AG04449 (cell line): ENCODE results near the gene YPEL5.

Source experiments
- CTCF ChIA-PET: fragments of 350-600 bp; formaldehyde crosslinking; extraction: SDS; loops from one replicate; lab custom pipeline; 2021; ENCODE audit warnings: antibody characterized with exemption; lab: Yijun Ruan, JAX
- POLR2A ChIA-PET: fragments of 400-600, 350-600 bp; formaldehyde crosslinking; extraction: SDS; loops from one replicate; lab custom pipeline; 2020; ENCODE audit warnings: antibody characterized with exemption, inconsistent platforms; lab: Yijun Ruan, JAX
- DNase-seq: peaks from one replicate; pipeline ENCODE4 v3.0.0-alpha.2; 2010; ENCODE audit warnings: low read depth, low spot score
- H3K4me3 ChIP-seq: 2 replicates; pipeline ENCODE4 v1.5.1; 2011; ENCODE audit warnings: low read depth, mild to moderate bottlenecking, control low read depth, low read length
- TF ChIP-seq, protein P1 (sequence below): IDR thresholded peaks from one replicate; pipeline ENCODE4 v1.5.1; 2011; ENCODE audit warnings: mild to moderate bottlenecking, moderate library complexity, low read length, control low read depth, inconsistent platforms; ENCODE audit not compliant: insufficient read depth; ENCODE audit errors: missing control alignments

Gene YPEL5

DNA sequence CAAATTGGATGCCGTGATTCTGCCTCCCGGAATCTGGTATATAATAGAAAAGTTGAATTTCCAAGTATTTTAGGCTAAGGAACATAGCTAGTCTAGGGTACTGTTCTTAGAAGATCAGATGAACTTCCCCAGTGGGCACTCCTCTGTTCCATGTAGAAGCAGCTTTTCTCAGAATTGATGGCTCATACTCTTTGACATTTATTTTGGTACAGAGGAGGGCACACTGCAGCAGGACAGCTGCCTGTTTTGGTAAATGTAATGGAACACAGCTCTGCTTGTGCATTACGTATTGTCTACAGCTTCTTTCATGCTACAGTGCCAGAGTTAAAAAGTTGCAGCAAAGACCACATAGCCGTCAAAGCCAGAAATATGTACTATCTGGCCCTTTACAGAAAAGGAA lies 10.8 kb downstream of the YPEL5 start:
- H3K4me3 ChIP-seq, result no peak overlapping the region
- ChIA-PET POLR2A (no interaction called here), CTCF (interaction anchor here (1.2 to 13.0 kb wide), 4 partner anchors 8 to 556 kb away, joined by 3 to 164 read pairs (median 12); no protein-coding TSS in a partner anchor)
- TF ChIP-seq, protein P1, sequence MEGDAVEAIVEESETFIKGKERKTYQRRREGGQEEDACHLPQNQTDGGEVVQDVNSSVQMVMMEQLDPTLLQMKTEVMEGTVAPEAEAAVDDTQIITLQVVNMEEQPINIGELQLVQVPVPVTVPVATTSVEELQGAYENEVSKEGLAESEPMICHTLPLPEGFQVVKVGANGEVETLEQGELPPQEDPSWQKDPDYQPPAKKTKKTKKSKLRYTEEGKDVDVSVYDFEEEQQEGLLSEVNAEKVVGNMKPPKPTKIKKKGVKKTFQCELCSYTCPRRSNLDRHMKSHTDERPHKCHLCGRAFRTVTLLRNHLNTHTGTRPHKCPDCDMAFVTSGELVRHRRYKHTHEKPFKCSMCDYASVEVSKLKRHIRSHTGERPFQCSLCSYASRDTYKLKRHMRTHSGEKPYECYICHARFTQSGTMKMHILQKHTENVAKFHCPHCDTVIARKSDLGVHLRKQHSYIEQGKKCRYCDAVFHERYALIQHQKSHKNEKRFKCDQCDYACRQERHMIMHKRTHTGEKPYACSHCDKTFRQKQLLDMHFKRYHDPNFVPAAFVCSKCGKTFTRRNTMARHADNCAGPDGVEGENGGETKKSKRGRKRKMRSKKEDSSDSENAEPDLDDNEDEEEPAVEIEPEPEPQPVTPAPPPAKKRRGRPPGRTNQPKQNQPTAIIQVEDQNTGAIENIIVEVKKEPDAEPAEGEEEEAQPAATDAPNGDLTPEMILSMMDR, result no peak
- no peak for DNase-seq

DNA sequence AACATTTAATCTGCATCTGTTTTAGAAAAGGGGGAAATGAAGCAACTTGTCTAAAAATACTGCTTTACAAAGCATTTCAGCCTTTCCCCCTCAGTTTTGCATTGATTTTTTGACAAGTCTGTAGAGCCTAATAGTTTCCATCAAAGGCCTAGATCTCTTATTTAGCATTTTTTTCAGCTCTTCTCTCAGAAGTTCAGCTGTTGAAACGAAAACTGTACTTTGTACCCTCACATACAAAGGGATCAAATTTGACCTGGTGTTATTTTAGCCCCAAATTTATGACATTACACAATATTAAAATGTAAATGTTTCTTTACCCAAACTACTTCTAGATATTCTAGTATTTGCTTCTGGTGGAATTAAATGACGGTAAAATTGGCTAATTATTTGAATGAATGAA lies 13.0 kb downstream of the YPEL5 start:
- no peak for DNase-seq
- POLR2A ChIA-PET, result no interaction called here
- TF ChIP-seq, protein P1, result no peak
- CTCF ChIA-PET, result interaction anchor here (0.9 to 1.4 kb wide), 3 partner anchors 10 to 551 kb away, joined by 4 to 5 read pairs (median 5); no protein-coding TSS in a partner anchor
- no peak overlapping the region for H3K4me3 ChIP-seq

DNA sequence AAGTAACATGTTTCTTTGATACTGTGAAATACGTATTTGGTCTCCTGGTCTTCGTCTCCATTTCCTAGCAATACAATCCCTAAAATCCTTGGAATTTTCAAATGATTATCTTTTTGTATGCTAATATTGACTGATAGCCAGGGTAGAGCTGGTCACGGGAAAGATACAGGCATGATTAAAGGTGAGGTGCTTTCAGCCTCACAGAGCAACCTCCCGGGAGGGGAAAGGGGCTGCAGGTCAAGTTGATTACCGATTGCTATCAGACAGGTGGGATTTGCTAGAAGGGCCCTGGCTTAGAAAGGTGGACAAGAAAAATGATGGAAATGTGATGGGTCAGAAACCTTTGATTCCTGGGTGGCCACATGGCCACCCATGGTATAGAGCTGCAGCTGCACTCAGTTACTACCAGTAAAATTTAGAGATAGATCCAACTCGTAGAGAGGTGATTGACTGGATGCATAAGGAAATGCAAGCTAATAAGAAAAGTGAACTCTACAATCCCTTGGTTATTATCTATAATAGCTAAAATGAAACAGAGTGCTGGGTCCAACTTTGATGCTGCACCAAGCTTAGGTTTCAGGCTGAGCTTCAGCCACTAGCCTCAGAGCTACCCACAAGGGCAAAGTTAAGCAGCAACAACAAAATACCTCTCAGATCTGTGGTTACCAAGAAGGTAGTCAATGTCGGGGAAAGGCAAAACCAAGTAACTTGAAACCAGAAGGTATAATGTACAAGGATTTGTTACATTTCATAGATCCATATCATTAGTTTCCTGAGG lies 15.3 kb downstream of the YPEL5 start:
- TF ChIP-seq, protein P1, result no peak
- no peak overlapping the region for H3K4me3 ChIP-seq
- DNase-seq, result no peak
- ChIA-PET POLR2A (no interaction called here), CTCF (interaction anchor here (8.5 to 21.4 kb wide), 2 partner anchors 11 to 548 kb away, joined by 164 to 799 read pairs; partner anchors contain the start of gene YPEL5)

DNA sequence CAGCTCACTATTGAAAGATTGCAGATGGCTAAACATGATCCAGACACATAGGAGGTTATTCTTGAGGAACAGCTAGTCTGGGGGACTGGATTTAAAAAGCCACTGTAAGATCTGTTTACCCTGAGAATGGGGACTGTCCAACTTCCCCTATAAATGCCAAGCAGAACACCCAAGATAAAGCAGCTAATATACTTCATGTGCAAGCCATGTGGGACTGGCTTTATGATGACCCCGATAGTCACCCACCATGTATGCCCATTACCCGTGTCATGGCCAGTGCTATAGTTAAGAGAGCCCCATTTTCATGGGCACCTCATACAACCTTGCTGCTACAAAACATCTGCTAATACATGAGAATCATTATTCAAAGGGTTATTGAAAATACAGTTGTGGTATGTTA lies 16.0 kb downstream of the YPEL5 start:
- H3K4me3 ChIP-seq, result no peak overlapping the region
- POLR2A ChIA-PET, result no interaction called here
- TF ChIP-seq, protein P1, result no peak
- CTCF ChIA-PET, result interaction anchor here (0.5 to 21.4 kb wide), 3 partner anchors 11 to 547 kb away, joined by 4 to 799 read pairs (median 164); partner anchors contain the start of gene YPEL5
- no peak for DNase-seq

DNA sequence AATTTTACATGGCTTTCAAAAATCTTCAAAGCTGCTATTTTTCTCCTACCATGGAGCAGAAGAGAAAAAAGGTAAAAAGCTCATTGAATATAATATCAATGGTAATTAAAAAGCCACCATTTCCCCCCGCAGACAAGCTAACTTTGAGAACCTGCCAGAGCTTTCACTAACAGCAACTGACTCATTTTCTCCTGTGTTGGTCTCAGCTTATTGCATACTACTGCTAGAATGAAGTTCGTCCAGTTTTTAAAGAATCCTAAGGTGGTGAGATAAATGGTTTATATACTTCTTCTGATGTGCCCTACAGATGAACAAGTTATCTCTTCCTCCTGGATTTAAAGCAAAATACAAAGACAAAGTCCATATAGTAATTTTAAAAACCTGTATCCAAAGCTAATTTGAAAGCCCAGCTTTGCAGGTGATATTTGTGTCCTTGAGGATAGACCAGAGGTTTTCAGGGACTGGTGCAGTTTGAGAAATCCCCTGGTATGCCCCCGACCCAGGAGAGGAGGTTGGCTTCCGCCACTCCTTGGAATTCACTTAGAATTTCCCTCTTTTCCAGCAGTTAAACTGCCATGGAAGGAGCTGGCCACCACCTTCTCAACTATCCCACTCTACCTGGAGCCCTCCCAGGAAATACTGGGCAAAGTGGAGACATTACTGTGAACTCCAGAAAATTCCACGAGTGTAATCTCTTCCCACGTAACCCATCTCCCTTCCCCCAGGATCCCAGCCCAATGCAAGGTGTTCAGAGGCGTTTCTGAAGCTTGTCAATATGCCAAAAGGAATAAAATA lies 17.5 kb downstream of the YPEL5 start:
- no peak overlapping the region for H3K4me3 ChIP-seq
- ChIA-PET POLR2A (interaction anchor here (0.7 to 1.7 kb wide), 3 partner anchors 67 to 547 kb away, joined by 3 to 6 read pairs (median 5); no protein-coding TSS in a partner anchor), CTCF (interaction anchor here (0.6 to 21.4 kb wide), 62 partner anchors 10 to 1169 kb away, joined by 3 to 799 read pairs (median 4); partner anchors contain the start of gene YPEL5)
- no peak for DNase-seq
- TF ChIP-seq, protein P1, result no peak
